Keratinocyte (primary cell): ENCODE measurements around the gene ALPP.
"Not testable (repeated sequence)": the region's sequence is repeated elsewhere in the genome, so short reads cannot be mapped to it uniquely, and the experiment has no call there.

ENCODE experiments used
- CTCF ChIP-seq, 3 experiments: IDR thresholded peaks in 1 of 3; conservative IDR thresholded peaks in 1 of 3; optimal IDR thresholded peaks in 1 of 3; 2 replicates in 2 of 3; 3 replicates in 1 of 3; pipeline versions ENCODE3 to v1.5.1; 2011; ENCODE audit warnings: low read length in 3 of 3, mild to moderate bottlenecking in 3 of 3, moderate library complexity in 2 of 3, control low read depth in 1 of 3, inconsistent platforms in 1 of 3; ENCODE audit not compliant: insufficient read depth in 2 of 3; ENCODE audit errors: extremely low read depth in 1 of 3
- EZH2 ChIP-seq: IDR thresholded peaks from one replicate; pipeline ENCODE4 v1.6.1; 2012; ENCODE audit warnings: inconsistent platforms, mild to moderate bottlenecking, low read length, moderate library complexity

GRCh38 chr2:232332244-232332939 is 46.2 kb upstream of the ALPP start:
- TF ChIP-seq CTCF (optimal IDR thresholded peaks at IDR 0.05 in 1 of 3, IDR thresholded peaks at IDR 0.05 in 1 of 3, conservative IDR thresholded peaks at IDR 0.05 in 1 of 3; ENCODE audit: extremely low read depth in 1 of 3, insufficient read depth in 2 of 3, low read length in 3 of 3); EZH2: not testable (repeated sequence)
